Fibroblast of peridontal ligament (primary cell): ENCODE results near the gene ZNRF1.

Experiments used
- DNase-seq: peaks from one replicate; pipeline ENCODE4 v3.0.0-alpha.2; 2010; ENCODE audit errors: extremely low read depth

Gene ZNRF1

DNA sequence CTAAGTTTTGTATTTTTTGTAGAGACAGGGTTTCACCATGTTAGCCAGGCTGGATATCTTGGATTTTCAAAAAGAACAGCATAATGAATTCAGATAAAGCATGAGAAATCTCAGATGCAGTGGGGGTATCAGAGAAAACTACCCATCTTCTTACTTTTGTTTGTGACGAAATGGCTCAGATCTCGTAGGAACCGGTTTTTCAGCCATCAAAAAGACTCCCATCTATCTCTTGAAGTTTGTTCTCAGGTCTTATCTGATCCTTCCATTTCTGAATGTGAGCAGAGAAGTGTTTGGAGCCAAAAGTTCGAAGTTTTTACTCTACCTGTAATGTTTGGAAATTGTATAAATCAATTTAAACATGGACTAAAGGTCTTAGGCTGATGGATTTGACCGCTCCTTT, 60.6 kb downstream of the ZNRF1 start:
- DNase-seq, result no peak

DNA sequence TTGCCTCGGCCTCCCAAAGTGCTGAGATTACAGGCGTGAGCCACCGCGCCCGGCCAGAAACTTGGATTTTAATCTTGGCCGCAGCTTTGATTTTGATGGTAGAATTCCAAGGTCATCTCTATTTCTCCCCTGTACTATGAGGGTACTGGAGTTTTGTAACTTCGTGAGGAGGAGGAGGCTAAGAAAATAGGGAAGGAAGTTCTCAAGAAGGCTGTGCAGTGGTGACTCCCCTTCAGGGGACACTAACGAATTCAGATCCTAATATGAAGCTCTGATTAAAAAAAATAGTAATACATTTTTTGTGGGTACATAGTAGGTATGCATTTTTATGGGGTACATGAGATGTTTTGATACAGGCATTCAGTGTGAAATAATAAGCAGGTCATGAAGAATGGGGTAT, 61.9 kb downstream of the ZNRF1 start:
- no peak for DNase-seq

DNA sequence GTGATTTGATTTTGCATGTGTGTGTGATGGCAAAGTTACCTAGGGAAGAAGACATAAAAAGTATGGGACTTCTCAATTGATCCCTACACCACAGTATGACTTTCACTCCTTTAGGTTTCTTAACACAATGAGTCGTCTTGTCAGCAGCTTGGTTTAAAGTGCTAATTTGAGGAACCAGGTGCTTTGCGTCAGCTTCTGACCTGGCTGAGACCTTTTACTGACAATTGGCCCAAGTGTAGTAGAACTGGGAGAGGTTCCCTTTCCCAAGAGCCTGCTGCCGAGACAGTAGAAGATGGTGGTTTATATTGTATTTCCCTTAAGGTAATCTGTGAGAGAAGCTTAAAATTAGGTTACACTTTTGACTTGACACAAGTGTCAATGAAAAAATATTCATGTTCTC, 62.8 kb downstream of the ZNRF1 start:
- no peak for DNase-seq

DNA sequence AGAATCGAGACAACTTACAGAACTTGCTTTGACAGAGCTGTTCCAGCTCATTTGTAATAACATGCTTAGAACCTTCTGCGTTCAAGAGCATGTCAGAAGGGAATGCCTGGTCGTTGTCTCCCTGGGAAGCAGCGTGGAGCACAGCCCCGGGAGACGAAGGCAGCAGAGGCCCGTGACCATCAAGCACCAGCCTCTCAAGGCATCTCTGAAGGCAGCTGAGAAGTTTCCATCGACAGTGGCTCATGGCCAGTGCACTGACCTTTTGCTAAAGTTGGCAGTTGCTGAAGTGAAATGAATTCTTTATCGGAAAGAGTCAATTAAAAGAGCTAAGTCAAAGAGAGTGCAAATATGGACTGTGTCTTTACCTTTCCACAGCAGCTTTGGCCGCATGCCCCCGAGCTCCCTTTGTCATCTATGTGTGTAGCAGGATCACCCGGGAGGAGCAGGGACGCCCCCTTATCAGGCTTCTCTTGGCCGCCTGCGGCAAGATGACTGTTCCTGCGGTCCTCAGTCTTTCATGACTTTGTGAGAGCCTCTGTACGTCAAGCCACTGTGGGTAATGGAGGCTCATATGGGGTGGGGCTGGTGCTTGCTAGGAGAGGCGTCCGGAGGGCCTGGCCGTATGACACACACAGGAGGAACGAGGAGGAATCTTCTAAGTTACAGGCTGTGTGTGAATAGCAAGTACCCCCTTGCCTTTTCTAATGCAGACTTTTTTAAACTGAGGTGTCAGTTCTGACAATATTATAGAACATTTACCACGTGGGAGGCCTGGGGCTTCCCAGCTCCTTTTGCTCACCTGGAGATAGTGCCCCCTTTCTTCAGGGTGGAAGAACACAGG, 63.5 kb downstream of the ZNRF1 start:
- DNase-seq, result no peak

DNA sequence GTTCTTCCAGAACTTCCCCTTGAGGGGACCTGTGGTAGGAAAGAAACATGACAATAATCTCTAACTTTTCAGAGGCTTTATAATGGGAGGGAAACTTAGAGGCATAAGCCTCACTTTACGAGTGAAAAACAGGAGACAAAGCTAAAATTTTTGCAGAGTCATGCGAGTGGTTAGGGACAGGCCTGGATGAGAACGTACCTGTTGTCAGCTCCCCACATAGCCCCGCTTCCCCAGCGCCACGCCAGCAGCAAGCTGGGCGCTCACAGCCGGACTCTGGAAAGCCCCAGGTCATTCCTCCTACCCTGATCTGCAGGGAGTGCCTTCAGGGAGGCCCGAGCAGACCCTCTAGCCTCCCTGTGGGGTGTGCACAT, 64.1 kb downstream of the ZNRF1 start:
- DNase-seq, result no peak

DNA sequence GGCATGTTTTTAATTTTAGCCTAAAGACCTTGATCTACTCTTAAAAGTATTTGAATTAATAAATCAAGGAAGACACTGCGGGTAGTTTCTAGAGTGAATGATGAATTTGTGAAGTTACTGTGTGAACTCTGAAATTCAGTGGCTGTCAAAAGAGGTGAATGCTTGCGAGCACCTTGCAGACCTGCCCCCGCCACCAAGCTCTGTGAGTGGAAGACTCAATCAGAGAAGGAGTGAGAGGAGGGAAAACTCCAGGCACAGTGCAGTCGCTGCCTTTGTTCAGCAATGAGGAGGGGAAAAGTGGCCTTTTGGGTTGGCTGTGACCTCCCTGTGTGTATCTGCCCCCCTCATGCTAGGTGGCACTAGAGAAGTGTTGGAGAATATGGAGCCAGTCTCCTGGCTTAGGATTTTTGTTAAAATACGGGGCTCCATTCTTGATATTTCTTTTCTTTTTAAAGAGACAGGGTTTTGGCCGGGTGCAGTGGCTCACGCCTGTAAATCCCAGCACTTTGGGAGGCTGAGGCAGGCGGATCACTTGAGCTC, 64.8 kb downstream of the ZNRF1 start:
- no peak for DNase-seq

DNA sequence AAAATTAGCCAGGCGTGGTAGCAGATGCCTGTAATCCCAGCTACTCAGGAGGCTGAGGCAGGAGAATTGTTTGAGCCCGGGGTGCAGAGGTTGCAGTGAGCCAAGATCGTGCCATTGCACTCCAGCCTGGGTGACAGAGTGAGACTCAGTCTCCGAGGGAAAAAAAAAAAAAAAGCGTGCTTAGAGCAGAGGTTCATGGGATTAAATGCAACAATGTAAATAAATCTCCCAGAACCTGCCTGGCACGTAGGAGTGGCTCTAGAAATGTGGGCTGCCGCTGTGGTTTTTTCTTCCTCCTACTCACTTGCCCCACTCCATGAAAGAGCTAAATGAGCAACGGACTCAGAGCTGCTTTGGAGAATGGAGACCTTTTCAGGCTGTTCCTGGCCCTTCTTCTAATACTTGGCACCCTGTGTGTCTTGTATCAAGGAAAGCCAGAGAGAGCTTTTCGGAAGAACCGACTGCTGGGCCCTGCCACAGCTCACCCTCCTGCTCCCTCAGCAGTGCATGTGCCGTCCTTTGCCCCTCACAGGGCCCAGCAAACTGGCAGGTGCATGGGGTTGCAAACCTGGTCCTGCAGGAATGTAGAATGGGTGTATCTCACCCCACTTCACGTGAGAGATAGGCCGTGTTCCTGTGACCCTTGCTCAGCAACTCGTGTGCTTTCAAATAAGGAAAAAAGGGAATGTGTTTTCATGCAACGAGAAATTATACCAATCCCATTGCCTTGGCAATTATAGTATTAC, 65.8 kb downstream of the ZNRF1 start:
- no peak for DNase-seq

DNA sequence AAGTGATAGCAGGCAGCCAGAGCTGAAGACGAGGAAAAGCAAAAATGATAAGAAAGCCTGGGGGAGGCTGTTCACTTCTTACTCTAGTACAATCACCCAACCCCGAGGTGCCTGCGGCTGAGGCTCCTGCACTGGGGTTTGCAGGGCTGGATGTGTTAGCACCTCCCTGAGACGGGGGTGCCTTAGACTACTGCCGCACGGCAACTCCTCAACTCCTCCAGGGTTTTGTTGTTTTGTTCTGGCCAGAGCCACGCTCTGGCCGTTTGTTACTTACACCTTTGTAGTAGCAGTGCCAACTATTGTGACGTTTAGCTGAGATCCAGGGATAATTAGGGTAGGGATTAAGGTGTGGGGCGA, 66.3 kb downstream of the ZNRF1 start:
- no peak for DNase-seq

DNA sequence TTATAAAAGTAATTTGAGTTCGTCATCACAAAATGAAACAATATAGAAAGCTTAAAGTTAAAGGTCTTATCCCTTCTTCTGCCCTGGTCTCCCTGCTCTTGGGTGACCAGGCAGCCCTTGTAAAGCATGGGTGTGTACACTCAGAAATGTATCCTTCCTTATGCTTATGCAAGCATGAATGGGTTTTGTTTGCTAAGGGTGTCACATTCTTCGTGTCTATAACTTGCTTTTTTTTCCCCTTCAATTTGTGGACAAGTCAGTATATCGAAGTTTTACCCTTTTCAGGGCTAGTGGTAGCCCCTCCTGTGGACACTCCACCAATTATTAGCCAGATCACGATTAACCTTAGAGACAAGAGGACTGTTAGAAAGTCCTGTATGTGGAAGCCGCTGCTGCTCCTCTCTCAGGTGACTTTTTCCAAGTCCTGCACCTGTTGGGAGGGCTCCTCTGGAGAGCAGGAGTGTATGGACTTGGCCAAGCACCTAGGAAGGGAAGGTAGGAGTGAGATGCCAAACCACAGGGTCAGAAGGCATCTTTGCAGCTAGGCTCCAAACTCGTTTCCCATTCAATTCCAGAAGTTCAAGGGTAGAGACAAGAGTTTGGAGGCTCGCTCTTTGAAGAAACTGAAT, 66.8 kb downstream of the ZNRF1 start:
- DNase-seq, result no peak

DNA sequence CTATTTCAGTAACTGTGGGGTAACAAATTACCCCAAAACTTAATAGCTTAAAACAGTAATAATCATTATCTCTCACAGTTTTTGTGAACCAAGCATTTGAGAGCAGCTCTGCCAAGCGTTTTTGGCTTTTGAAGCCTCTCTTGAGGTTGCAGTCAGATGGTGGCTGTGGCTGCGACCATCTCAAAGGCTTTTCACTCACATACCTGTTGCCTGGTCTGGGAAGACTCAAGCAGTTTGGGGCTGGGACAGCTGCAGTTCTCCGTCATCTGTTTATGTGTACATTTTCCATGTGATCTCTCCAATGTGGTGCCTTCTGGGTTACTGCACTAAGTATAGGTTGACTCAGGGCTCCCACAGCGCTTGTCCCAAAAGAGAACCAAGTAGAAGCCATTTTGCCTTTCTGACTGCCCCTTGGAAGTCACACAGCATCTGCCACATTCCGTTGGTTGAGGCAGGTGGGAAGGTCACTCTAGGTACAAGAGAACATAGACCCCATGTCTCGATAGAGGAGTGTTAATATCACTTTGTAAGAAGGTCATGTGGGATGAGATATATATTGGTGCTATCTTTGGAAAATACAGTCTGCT, 68.1 kb downstream of the ZNRF1 start:
- DNase-seq, result no peak

DNA sequence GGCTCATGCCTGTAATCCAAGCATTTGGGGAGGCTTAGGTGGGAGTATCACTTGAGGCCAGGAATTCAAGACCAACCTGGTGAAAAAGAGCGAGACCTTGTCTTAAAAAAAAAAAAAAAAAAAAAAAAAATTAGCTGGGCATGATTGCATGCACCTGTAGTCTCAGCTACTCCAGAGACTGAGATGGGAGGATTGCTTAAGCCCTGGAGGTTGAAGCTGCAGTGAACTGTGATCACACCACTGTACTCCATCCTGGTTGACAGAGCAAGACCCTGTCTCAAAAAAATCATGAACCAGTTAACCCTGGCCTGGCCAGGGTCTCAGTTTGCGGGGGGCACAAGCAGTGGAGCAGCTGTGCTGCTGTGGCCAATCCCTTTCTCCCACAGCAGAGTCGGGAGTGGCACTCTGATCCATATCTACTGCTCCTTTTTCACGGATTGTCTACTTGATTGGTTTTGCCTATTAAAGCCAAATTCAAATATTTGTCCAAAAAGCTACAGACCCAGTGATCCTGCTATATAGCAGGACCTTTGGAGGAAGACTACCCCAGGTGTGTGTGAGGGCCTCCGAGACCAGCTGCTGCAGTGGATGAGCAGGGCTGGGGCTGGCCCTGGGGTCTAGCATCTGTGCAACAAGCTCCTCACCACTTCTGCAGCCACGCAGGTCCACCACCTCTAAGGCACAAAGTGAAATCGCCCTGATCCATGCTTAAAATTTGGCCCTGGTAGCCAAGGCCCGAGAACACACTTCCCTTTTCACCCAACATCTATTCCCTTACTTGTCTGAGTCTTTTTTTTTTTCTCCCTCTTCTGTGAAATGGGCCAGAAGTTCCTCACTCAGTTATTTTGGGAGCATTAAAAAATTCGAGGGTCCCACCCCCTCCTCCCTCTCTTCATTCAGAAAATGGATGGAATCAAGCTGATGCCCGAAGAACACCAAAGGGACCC, 69.5 kb downstream of the ZNRF1 start:
- DNase-seq, result no peak

DNA sequence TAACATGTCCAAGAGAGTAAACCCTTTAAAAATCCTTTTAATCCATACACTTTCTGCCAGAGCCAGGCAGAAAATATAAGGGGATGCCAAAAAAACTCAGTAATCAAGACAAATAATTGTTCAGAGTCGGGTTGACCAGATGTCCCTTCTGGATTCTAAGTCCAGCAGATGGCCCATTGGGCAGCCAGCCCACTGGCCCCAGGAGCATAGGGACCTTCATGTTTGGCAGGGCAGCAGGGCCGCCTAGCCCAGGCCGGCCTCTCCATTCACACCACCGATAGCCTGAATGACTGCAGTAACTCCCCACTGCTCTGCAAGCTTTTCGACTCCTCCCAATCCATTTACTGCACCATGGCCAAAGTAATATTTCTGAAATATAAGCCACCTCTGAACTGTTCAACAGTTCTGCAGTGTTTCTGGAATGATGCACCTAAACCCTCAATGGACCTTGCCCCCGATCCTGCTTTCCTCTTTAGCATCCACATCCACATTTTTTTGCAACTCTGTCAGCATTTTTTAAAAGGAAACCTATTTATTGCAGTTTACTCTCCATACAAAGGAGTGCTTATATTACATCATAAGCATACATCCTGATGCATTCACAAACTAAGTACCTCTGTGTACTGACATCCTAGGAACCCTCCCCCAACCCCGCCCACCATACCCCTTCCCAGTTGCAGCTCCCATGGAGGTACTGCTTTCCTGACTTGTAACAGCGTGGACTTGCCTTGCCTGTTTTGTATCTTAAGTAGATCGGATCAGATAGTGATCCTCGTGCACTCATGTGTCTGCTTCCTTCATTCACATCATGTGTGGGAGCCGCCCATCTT, 71.4 kb downstream of the ZNRF1 start:
- DNase-seq, result no peak

DNA sequence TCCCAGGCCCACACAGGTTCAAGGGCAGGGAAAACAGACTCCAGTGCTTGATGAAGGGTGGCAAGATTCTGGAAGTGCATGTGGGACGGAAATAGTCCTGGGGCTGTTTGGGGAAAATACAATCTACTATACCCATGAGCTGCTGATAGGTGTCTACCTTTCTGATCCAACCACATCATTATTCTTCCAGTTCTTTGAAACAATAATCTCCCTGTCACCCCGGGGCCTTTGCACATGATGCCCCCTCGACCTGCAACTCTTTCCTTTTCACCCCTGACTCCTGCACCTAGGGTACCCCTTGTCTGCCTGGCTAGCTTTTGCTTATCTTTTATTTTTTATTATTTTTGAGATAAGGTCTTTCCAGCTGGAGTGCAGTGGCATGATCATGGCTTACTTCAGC, 72.8 kb downstream of the ZNRF1 start:
- DNase-seq, result no peak

DNA sequence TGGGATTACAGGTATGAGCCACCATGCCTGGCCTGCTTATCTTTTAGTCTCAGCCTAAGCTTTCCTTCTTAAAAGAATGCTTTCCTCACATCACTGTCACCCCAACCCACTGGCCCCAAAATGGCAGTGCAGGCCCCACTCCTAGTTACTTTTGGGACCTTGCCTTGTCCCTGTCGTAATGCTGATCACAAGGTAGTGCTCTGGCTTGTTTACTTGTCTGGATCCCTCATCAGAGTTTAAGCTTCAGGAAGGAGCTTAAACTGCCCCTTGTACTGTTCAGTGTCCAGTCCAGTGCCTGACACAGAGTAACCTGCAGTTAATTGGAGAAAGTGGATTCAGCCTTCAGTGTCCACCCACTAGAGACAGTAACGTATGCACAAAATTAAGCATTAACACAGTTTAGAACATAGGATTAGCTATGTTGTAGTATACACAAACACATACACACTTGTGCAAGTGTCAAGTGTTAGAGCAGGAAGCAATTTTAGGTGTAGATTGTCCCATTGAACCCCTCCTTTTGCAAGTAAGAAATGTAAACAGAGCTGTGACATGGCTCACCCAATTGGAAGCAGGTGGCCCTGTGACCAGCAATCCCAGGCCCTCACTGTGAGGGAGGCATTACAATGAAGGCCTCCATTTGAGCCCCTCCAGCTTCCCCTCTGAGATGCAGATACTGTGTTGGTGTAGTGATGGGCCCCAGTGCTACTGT, 73.6 kb downstream of the ZNRF1 start:
- DNase-seq, result no peak

DNA sequence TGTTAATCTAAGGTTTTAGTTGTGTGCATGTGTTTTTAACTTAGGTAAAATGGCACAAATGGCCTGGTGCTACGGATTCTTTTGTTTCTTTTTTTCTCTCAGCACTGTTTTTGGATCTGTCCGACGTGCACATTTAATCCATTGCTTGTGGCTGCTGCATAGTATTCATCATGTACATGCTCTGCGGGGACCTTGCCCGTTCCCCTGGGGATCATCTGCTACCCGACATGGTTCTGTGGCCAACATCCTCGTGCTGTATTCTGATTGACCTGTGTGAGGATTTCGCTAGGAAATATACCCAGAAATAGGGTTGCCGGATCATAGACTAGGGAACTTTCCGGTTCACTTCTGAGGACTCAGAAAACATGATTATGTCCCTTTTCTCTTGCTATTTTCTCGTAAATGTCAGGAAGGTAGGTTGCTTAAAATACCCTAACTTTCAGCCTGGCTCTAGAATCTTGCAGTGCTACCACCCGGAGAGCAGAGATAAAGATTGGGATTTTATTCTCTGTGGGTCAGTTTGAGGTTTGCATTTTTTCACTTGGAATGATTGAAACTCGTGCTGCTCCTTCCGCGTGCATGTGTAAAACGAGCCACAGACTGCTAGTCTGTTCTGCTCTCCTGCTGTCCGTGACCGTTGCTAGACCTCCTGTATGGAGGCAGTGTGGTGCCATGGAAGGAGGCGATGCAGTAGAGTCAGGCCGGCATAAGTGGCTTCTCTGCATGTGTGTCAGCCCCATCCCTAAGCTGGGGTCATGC, 74.9 kb downstream of the ZNRF1 start:
- no peak for DNase-seq

DNA sequence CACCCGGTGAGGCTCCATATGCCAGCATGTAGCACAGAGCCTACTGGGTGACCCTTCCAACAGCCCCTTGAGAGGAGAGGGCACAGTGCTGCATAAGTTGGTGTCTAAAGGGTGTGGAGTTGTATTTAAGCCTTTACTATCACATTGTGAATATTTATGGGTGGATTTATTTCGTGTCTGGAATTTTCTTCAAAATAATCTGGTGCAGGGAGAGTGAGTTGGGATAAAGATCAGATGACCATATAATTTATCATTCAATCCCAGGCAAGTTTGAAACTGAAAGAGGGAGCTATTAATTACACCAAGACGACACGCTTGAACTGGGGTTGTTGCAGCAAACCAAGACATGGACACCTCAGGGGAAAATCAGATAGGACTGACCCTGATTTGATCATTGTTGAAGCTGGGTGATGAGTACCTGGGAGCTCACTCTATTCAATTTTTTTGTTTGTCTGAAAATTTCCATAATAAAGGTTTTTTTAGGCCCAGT, 75.5 kb downstream of the ZNRF1 start:
- DNase-seq, result no peak

DNA sequence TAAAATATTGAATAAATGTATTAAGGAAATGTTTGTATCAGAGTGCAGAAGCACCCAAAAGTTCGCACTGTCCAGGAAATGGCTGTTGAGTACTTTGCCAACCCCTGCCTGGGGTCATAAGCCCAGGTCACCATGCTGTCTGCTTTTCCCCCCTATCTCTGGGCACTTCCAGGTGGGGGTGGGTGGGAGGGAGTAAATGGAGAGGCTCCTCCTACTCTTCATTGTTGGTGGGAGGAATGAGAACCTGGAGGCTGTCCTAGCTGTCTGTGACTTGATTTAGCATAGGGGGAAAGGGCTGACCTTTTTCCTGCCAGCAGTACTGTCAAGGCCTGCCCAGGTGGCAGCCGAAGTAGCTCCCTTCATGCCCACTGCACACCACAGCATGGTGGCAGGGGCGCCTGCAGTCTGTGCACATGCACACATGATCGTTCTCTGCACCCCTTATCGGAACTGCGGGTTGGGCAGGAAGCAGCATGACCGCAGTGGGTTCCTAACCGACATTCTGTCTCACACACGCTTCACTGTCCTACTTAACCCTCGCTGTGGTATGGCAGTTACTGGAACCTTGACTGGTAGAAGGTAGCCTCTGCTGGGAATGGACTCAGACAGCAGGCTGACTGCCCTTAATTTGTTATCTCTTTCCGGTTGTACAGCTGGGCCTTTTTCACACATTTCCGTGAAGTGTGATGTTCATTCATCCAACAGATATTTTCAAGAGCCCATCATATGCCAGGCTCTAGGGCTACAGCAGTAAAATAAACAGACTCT, 76.3 kb downstream of the ZNRF1 start:
- no peak for DNase-seq

DNA sequence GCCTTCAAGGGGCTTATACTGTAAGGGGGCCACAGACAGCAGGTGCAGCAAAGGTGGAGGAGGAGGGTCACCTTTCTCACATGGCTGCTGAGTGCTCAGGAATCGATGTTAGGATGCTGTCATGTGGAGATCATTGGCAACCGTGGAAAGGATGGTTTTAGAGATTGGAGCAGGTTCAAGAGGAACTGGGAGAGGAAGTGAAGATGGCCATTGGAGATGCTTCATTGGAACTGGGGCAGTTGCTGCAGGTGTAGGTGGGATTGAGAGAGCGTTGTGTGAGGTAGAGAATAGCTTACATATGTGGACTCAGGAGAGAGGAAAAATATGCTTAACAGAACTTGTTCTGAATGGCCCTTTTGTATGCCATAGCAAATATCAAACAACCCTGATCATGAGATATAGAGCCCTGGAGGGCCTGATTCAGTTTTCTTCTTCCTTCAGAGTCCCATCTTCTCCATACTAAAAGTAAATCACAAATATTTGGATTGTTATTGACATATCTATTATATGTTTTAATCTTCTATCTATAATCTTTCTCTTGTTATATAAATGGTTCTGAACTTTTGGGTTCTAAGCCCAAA, 77.0 kb downstream of the ZNRF1 start:
- DNase-seq, result no peak
